GM12874 (cell line): ENCODE measurements around the gene C11orf52.

Experiments used
- TF ChIP-seq, protein P1 (sequence below): IDR thresholded peaks from 2 replicates; pipeline ENCODE4 v1.5.1; 2011; ENCODE audit warnings: low read depth, mild to moderate bottlenecking, control low read depth, low read length, moderate library complexity; ENCODE audit not compliant: insufficient read depth

C11orf52 gene

DNA sequence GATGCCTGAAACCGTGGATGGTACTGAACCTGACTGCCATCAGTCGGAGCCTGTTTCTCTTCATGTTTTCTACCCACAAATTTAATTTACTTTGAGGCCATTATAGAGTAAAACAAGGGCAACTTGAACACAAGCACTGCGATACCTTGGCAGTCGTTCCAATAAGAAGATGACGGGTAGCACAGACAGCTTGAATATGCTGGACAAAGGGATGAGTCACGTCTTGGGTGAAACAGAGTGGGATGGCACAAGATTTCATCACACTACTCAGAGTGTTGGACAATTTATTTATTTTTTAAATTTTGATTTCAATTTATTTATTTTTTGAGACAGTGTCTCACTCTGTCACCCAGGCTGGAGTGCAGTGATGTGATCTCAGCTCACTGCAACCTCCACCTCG is 24.1 kb downstream of the C11orf52 start:
- TF ChIP-seq, protein P1, sequence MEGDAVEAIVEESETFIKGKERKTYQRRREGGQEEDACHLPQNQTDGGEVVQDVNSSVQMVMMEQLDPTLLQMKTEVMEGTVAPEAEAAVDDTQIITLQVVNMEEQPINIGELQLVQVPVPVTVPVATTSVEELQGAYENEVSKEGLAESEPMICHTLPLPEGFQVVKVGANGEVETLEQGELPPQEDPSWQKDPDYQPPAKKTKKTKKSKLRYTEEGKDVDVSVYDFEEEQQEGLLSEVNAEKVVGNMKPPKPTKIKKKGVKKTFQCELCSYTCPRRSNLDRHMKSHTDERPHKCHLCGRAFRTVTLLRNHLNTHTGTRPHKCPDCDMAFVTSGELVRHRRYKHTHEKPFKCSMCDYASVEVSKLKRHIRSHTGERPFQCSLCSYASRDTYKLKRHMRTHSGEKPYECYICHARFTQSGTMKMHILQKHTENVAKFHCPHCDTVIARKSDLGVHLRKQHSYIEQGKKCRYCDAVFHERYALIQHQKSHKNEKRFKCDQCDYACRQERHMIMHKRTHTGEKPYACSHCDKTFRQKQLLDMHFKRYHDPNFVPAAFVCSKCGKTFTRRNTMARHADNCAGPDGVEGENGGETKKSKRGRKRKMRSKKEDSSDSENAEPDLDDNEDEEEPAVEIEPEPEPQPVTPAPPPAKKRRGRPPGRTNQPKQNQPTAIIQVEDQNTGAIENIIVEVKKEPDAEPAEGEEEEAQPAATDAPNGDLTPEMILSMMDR = no peak

DNA sequence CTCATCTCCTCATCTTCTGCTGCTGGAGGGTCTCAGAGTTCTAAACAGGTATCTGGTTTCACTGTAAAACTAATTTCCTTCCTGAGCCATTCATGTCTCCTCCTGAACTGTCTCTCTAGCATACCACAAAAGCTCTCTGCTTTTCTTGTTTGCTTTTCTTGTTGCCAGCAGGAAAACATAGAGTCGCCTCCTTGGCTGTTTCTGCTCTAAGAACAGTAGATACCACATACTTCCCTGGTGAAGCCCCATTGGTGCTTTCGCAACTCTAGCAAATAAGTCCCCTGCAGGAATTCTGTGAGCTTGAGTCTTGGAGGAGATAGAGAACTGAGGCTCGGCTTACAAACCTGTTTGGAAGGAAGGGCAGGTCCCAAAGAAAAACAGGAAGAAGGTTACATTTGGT is 25.4 kb downstream of the C11orf52 start:
- TF ChIP-seq, protein P1 = no peak

DNA sequence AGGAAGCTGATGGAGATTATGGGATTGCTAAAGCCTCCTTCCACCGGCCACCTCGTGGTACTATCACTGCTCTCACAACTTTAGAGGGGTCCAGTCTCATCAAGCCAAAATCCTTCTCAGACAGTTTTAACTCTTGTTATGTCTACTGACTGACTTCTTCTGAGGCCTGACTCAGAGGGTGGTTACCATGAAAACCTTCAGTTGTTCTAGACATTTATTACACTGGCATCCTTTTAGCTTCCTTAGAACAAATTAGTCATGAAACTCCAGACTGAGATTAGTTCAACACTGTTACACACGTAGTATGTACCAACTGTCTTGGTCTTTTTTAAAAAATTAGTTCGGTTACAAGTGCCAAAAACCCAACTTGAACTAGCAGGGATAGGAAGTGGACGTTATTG is 25.9 kb downstream of the C11orf52 start:
- TF ChIP-seq, protein P1 = no peak

DNA sequence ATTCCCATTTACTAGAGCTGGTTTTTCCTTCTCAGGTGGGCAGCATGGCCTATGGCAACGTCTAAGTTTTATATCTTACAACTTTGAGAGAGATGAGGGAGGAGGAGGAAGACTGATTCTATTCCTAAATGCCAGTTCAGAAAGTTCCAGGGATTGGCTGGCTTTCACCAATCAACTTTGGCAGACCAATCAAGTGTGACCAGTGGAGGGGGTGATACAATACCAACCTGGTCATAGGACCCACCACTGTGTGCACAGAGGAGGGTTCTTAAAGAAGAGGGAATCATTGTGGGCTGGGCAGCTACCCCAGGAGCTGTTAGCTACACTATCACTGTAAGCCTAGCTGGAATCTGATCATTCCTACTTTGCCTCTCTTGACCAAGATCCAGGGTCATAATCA is 26.5 kb downstream of the C11orf52 start:
- TF ChIP-seq, protein P1 = no peak

DNA sequence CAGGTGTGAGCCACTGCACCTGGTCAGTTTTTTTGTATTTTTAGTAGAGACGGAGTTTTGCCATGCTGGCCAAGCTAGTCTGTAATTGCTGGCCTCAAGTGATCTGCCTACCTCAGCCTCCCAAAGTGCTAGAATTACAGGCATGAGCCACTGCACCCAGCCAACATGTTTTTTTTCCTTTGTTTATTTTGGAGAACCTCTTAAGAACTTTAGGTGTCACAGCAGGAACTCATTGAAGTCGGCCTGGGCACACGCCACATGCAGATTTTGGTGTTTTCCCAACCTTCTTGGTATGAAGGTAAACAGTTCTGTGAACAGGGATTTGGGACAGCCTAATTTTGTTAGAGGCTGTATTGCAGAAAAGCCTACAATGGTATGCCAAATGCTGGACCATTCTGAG is 27.8 kb downstream of the C11orf52 start:
- TF ChIP-seq, protein P1 = no peak

DNA sequence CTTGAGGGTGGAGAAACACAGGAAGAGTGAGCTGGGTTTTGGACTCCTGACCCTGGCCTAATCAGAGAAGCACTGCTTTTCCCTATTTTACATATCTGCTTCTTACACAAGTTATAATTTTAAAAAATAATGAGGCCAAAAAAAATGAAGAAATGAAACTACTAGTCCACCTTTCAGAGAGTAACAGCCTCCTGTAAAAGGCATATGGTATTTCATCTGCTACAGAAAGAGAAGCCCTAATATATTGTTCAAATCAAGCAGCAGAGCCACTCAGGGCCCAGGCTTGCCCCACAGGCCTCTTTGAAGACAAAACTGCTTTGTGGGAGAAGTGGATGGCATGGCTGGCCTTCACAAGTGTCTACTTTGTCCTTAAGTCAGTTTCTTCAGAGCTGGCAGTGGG is 28.4 kb downstream of the C11orf52 start:
- TF ChIP-seq, protein P1 = no peak

DNA sequence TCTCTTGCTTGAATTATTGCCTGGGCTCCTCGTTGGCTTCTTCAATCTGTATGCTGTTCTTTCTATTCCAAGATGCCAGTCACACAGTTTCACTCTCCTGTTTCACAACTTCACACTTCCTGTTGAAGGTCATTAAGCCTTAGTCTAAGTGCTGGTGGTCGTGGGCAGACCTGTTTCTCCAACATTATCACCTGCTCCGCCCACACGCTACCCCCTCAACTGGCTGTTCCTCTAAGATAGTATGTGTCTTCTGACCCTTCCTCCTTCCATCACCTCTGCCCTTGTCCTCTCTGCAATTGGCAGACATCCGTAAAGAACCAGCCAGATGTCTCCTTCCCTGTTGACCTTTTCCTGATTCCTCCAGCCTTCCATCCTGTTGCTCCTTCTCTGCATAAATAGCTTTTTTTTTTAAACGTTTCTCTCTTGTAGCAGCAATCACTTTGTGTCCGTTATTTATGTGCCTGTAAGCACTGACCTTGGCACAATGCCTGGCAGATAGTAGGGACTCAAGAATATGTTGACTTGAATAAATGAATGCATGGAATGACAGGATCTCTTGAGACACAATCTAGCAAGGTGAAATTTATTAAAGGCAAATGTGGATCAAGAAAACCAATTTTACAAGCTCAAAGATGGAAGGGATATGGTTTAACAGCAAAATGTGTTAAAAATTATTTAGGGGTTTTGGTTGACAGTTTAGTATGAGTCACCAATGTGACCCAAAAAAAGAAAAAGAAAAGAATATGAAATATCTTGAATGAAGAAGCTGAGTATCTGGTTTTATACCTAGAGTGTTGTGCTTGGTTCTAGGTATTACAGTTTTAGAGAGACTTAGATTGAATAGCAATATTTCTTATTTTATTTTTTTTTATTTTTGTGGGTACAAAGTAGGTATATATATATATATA is 31.1 kb downstream of the C11orf52 start:
- TF ChIP-seq, protein P1 = no peak
